Neuronal stem cell (in vitro differentiated cells): ENCODE data around the gene AGBL4.

Source experiments
- DNase-seq: peaks from one replicate; pipeline ENCODE4 v3.0.0-alpha.2; 2013; ENCODE audit warnings: low spot score
- H2AFZ ChIP-seq: one replicate; pipeline ENCODE4 v1.6.1; 2013; ENCODE audit warnings: mild to moderate bottlenecking, low read length, inconsistent platforms
- H2AK5ac ChIP-seq: 2 replicates; pipeline ENCODE4 v1.6.1; 2013; ENCODE audit warnings: low read depth, mild to moderate bottlenecking, inconsistent platforms, low read length, moderate library complexity, mixed read lengths
- H2BK120ac ChIP-seq: 2 replicates; pipeline ENCODE4 v1.6.1; 2013; ENCODE audit warnings: low read depth, mild to moderate bottlenecking, inconsistent platforms, low read length, moderate library complexity, mixed read lengths
- H2BK12ac ChIP-seq: one replicate; pipeline ENCODE4 v1.6.1; 2013; ENCODE audit warnings: low read length, inconsistent platforms
- H2BK15ac ChIP-seq: 2 replicates; pipeline ENCODE4 v1.6.1; 2013; ENCODE audit warnings: mild to moderate bottlenecking, low read length, inconsistent platforms, mixed read lengths
- H2BK5ac ChIP-seq: one replicate; pipeline ENCODE4 v1.6.1; 2013; ENCODE audit warnings: inconsistent platforms, mild to moderate bottlenecking, low read length, moderate library complexity
- H3K14ac ChIP-seq: one replicate; pipeline ENCODE4 v1.6.1; 2013; ENCODE audit warnings: low read length, inconsistent platforms
- H3K18ac ChIP-seq: 2 replicates; pipeline ENCODE4 v1.6.1; 2013; ENCODE audit warnings: low read length, inconsistent platforms
- H3K23ac ChIP-seq: 2 replicates; pipeline ENCODE4 v1.6.1; 2013; ENCODE audit warnings: low read depth, mild to moderate bottlenecking, mixed read lengths, low read length, inconsistent platforms; ENCODE audit not compliant: poor library complexity
- H3K27ac ChIP-seq: replicated peaks from 3 replicates; pipeline ENCODE4 v1.5.1; 2013; ENCODE audit warnings: low read length, inconsistent platforms
- H3K27me3 ChIP-seq, 3 experiments: 2 replicates each; pipeline ENCODE4 v1.6.1; 2013; ENCODE audit warnings: low read length in 3 of 3, mild to moderate bottlenecking in 2 of 3, inconsistent platforms in 1 of 3, low read depth in 1 of 3, mixed read lengths in 1 of 3, moderate library complexity in 1 of 3; ENCODE audit not compliant: control insufficient read depth in 3 of 3, insufficient read depth in 3 of 3
- H3K36me3 ChIP-seq, 2 donors: replicated peaks in 1 of 2; 2 replicates each; pipeline ENCODE4 v1.6.1; 2013; ENCODE audit warnings: low read length in 2 of 2; ENCODE audit not compliant: control insufficient read depth in 2 of 2, insufficient read depth in 2 of 2
- H3K4ac ChIP-seq: 2 replicates; pipeline ENCODE4 v1.6.1; 2013; ENCODE audit warnings: inconsistent platforms, mild to moderate bottlenecking, low read length, moderate library complexity
- H3K4me1 ChIP-seq, 2 donors: 1 replicate in 1 of 2; 2 replicates in 1 of 2; pipeline ENCODE4 v1.6.1; 2013; ENCODE audit warnings: low read length in 2 of 2, low read depth in 1 of 2; ENCODE audit not compliant: control insufficient read depth in 2 of 2, insufficient read depth in 1 of 2
- H3K4me2 ChIP-seq: one replicate; pipeline ENCODE4 v1.6.1; 2013; ENCODE audit warnings: mild to moderate bottlenecking, low read length, inconsistent platforms; ENCODE audit not compliant: insufficient read depth, poor library complexity, severe bottlenecking
- H3K4me3 ChIP-seq, 2 donors: 2 replicates each; pipeline ENCODE4 v1.5.1; 2013; ENCODE audit warnings: low read length in 2 of 2, mild to moderate bottlenecking in 2 of 2, inconsistent platforms in 1 of 2, moderate library complexity in 1 of 2
- H3K79me1 ChIP-seq: one replicate; pipeline ENCODE4 v1.6.1; 2013; ENCODE audit warnings: low read depth, mild to moderate bottlenecking, inconsistent platforms, low read length, moderate library complexity
- H3K9ac ChIP-seq: one replicate; pipeline ENCODE4 v1.6.1; 2013; ENCODE audit warnings: mild to moderate bottlenecking, low read depth, low read length, inconsistent platforms; ENCODE audit not compliant: poor library complexity
- H3K9me3 ChIP-seq, 2 donors: replicated peaks in 1 of 2; 2 replicates each; pipeline versions ENCODE3 to v1.6.1; 2013; ENCODE audit warnings: low read length in 2 of 2, mild to moderate bottlenecking in 2 of 2, inconsistent platforms in 1 of 2, low read depth in 1 of 2, mixed read lengths in 1 of 2, moderate library complexity in 1 of 2; ENCODE audit not compliant: control insufficient read depth in 2 of 2, insufficient read depth in 1 of 2
- H4K8ac ChIP-seq: one replicate; pipeline ENCODE4 v1.6.1; 2013; ENCODE audit warnings: low read depth, mild to moderate bottlenecking, inconsistent platforms, low read length, moderate library complexity
- H4K91ac ChIP-seq: one replicate; pipeline ENCODE4 v1.6.1; 2013; ENCODE audit warnings: low read length, low read depth, mild to moderate bottlenecking, inconsistent platforms; ENCODE audit not compliant: poor library complexity
- whole genome bisulfite sequencing, 2 donors: extraction: QIAGEN DNeasy Blood & Tissue Kit; methylation state at CpG; one replicate each; pipeline ENCODE4 v1.1.7; 2013; ENCODE audit warnings: missing lambda C conversion rate in 2 of 2, mixed read lengths in 1 of 2; ENCODE audit not compliant: insufficient read length in 2 of 2, insufficient replicate concordance in 1 of 2; ENCODE audit errors: extremely low coverage in 2 of 2; 5-methylcytosine and 5-hydroxymethylcytosine counted together

The AGBL4 gene

DNA sequence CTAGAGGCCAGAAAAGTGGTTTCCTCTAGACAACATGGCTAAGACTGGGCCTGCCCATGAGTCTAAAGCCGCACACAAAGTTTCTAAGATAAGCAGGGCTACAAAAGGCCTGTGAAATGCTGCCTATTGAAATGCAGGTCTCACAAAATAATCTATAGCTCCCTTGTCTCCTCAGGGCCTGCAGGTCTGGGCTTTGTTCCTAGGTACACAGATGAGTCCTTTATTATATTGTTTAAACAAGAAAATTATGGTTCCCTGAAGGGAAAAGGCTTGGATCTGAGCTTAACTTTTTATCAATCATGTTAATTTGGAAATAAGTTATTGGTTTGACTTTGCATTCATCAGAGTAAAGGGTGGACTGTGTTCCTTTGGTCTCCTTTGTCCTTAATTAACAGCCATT lies 833.6 kb downstream of the AGBL4 start:
- no peak overlapping the region for H2BK12ac ChIP-seq
- no peak overlapping the region for H2BK5ac ChIP-seq
- DNase-seq = no peak
- no peak overlapping the region for H2BK120ac ChIP-seq
- no peak overlapping the region for H3K9ac ChIP-seq
- no peak overlapping the region for H2AFZ ChIP-seq
- H3K14ac ChIP-seq = no peak overlapping the region
- no peak overlapping the region for H3K4me2 ChIP-seq
- no peaks in the 10 kb centered on the region for H3K79me1 ChIP-seq
- no peak overlapping the region for H4K91ac ChIP-seq
- no peak overlapping the region for H2BK15ac ChIP-seq
- no CpG with 5 or more reads among the region's 1 CpG for WGBS, 2 donors
- no peaks in the 10 kb centered on the region for H3K36me3 ChIP-seq
- H3K27ac ChIP-seq = no peak overlapping the region
- H3K18ac ChIP-seq = no peak overlapping the region
- H3K27me3 ChIP-seq = no peaks in the 10 kb centered on the region
- no peak overlapping the region for H3K4ac ChIP-seq
- H3K4me1 ChIP-seq = no peaks in the 10 kb centered on the region
- H3K4me3 ChIP-seq = no peak overlapping the region
- H3K23ac ChIP-seq = no peak overlapping the region
- H4K8ac ChIP-seq = no peak overlapping the region
- peaks cover 0 to 2% of the 10 kb centered on the region in 2 donors for H3K9me3 ChIP-seq
- no peak overlapping the region for H2AK5ac ChIP-seq

DNA sequence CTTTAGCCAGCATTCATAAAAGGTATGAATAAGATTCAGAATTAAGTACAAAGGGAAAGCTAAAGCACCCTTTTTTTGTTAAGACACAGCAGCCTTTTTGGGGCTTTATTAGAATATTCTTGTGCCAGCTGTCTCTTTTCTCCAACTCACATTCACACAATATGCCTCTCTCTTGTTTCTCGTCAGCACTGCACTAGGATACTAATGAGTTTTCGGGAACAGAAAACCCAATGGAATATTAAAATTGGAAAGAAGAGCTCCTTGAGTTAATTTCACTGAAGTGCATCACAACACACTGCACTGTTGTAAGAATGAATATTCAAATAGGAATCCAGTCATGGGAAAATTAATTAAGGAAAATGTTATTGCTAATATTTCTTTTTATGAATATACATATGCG lies 836.7 kb downstream of the AGBL4 start:
- no CpG with 5 or more reads among the region's 3 CpGs for WGBS, 2 donors
- H3K9ac ChIP-seq = no peak overlapping the region
- no peak overlapping the region for H2AK5ac ChIP-seq
- H3K36me3 ChIP-seq = no peaks in the 10 kb centered on the region
- H3K27ac ChIP-seq = no peak overlapping the region
- H3K18ac ChIP-seq = no peak overlapping the region
- no peak overlapping the region for H3K4me2 ChIP-seq
- no peak overlapping the region for H3K4me3 ChIP-seq
- no peak overlapping the region for H3K23ac ChIP-seq
- no peak overlapping the region for H2AFZ ChIP-seq
- H3K4me1 ChIP-seq = no peaks in the 10 kb centered on the region
- no peak overlapping the region for H2BK5ac ChIP-seq
- H3K9me3 ChIP-seq = peaks cover 0 to 2% of the 10 kb centered on the region in 2 donors
- H2BK12ac ChIP-seq = no peak overlapping the region
- no peak overlapping the region for H4K91ac ChIP-seq
- no peak overlapping the region for H4K8ac ChIP-seq
- no peaks in the 10 kb centered on the region for H3K27me3 ChIP-seq
- H3K79me1 ChIP-seq = no peaks in the 10 kb centered on the region
- H2BK120ac ChIP-seq = no peak overlapping the region
- no peak for DNase-seq
- H3K4ac ChIP-seq = no peak overlapping the region
- no peak overlapping the region for H2BK15ac ChIP-seq
- no peak overlapping the region for H3K14ac ChIP-seq

DNA sequence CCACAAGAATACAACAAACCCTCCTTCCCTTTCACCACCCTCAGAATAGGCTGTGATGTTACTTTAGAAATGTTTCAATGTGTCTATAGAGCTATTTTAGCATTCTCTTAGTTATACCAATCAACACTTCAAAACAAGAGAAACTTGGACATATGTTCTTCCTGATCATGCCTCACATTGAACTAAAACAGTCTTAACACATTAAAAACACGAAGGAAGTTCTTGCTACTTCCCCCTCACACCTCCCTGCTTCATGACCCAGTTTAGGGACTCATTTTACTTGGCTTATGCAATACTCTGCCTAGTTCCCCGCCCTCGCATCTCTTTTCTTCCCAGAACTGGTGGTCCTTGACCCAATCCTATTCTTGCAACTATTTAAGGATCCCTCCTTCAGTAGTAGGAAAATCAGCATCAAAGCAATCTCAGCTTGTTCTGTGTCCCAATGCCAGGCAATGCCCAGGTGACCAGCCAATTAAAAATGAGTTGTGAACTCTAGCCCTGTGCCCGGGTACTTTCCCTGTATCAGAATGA lies 838.2 kb downstream of the AGBL4 start:
- Histone ChIP-seq H3K4me2 (no peak overlapping the region), H2AFZ (no peak overlapping the region), H3K27ac (no peak overlapping the region), H3K79me1 (no peaks in the 10 kb centered on the region), H4K91ac (no peak overlapping the region), H3K4ac (no peak overlapping the region), H4K8ac (no peak overlapping the region), H3K36me3 (no peaks in the 10 kb centered on the region), H3K4me3 (no peak overlapping the region), H3K4me1 (no peaks in the 10 kb centered on the region), H2BK15ac (no peak overlapping the region), H3K18ac (no peak overlapping the region), H3K27me3 (no peaks in the 10 kb centered on the region), H2BK5ac (no peak overlapping the region), H3K9me3 (peaks cover 0 to 2% of the 10 kb centered on the region in 2 donors), H2BK120ac (no peak overlapping the region), H2BK12ac (no peak overlapping the region), H2AK5ac (no peak overlapping the region), H3K14ac (no peak overlapping the region), H3K23ac (no peak overlapping the region), H3K9ac (no peak overlapping the region)
- DNase-seq = no peak
- WGBS, 2 donors = no CpG with 5 or more reads among the region's 4 CpGs

DNA sequence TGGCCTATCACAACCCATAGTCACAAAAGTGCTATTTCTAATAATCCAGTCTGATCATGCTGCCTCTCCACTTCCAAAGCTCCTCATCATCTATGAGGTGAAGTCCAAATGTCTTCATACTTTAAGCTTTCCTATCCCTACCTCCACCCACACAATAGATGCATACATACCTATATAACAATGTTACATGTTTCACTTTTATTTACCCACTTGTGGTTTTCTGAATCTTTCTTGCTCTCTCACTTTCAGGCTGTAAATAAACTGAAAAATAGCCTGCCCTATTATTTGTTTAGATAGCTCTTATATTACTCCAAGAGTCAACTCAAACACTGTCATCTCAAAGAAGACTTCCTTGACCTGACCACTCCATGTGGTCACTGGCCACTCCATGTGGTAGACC lies 840.3 kb downstream of the AGBL4 start:
- Histone ChIP-seq H3K9me3 (peaks cover 0 to 2% of the 10 kb centered on the region in 2 donors), H3K27me3 (no peaks in the 10 kb centered on the region), H3K4me3 (no peak overlapping the region), H2BK120ac (no peak overlapping the region), H2AK5ac (no peak overlapping the region), H2AFZ (no peak overlapping the region), H3K36me3 (no peaks in the 10 kb centered on the region), H2BK15ac (no peak overlapping the region), H3K23ac (no peak overlapping the region), H3K27ac (no peak overlapping the region), H3K4ac (no peak overlapping the region), H3K14ac (no peak overlapping the region), H3K4me2 (no peak overlapping the region), H2BK5ac (no peak overlapping the region), H4K91ac (no peak overlapping the region), H3K9ac (no peak overlapping the region), H2BK12ac (no peak overlapping the region), H4K8ac (no peak overlapping the region), H3K4me1 (no peaks in the 10 kb centered on the region), H3K79me1 (no peaks in the 10 kb centered on the region), H3K18ac (no peak overlapping the region)
- DNase-seq = no peak
